GM12878 (cell line): ENCODE results near the gene DLX3. TPM values are rescaled to one million over a fixed set of nuclear protein-coding genes. Genes with fewer than 3 reads are reported as not detected.

Experiments
- CHD1 ChIP-seq: IDR thresholded peaks from 2 replicates; pipeline ENCODE4 v1.6.1; 2012; ENCODE audit warnings: low read depth, low read length, improper control_type of control experiment
- CUX1 ChIP-seq: IDR thresholded peaks from 2 replicates; pipeline ENCODE4 v1.6.1; 2012; ENCODE audit warnings: improper control_type of control experiment, low read depth, low read length; ENCODE audit not compliant: insufficient replicate concordance
- DPF2 ChIP-seq: fragments of 450-650 bp; IDR thresholded peaks from 2 replicates; pipeline ENCODE4 v1.6.1; 2017; ENCODE audit warnings: mild to moderate bottlenecking
- FOS ChIP-seq: IDR thresholded peaks from 3 replicates; pipeline ENCODE4 v1.6.1; 2011; ENCODE audit warnings: borderline replicate concordance; ENCODE audit not compliant: insufficient read length; ENCODE audit errors: extremely low read depth
- IKZF2 ChIP-seq, 2 experiments: fragments of 450-650 bp; IDR thresholded peaks; 2 replicates each; pipeline ENCODE4 v1.6.1; 2017; ENCODE audit warnings: mild to moderate bottlenecking in 2 of 2, moderate library complexity in 2 of 2
- NRF1 ChIP-seq: conservative IDR thresholded peaks from 2 replicates; pipeline ENCODE4 v1.6.1; 2011; ENCODE audit warnings: mild to moderate bottlenecking, low read depth, low read length, improper control_type of control experiment
- RELB ChIP-seq: fragments of 450-650 bp; IDR thresholded peaks from 2 replicates; pipeline ENCODE4 v1.6.1; 2017; ENCODE audit warnings: low read depth, mild to moderate bottlenecking, moderate library complexity
- polyA plus RNA-seq, 11 experiments: library from polyadenylated mRNA; depleted of rRNA in 4 of 11; unstranded in 6 of 11; stranded (reverse) in 5 of 11; fragments of >200 nt; fragmentation: Nextera tagmentation in 4 of 11; fragmentation: Illumina TruSeq in 1 of 11; extraction: Ambion mirVana in 4 of 11; extraction: Trizol in 1 of 11; gene quantifications; 1 replicate in 1 of 11; 2 replicates in 10 of 11; pipeline versions ENCODE4 v1.2.1 to v1.2.3, GENCODE V29; 2011 to 2016; ENCODE audit warnings: inconsistent platforms in 2 of 11, missing spikeins in 2 of 11, low read depth in 1 of 11
- total RNA-seq, 4 experiments: library from RNA; depleted of rRNA in 3 of 4; stranded (reverse); fragments of >200 nt in 3 of 4; fragmentation: Illumina TruSeq in 1 of 4; extraction: Trizol in 1 of 4; gene quantifications; 2 replicates each; pipeline versions ENCODE4 v1.2.1 to v1.2.3, GENCODE V29; 2013 to 2021
- TF ChIP-seq, protein P1 (sequence below): fragments of 450-650 bp; IDR thresholded peaks from 2 replicates; pipeline ENCODE4 v1.6.1; 2017; ENCODE audit warnings: mild to moderate bottlenecking, moderate library complexity
- TF ChIP-seq, protein P2 (sequence below), 3 experiments: IDR thresholded peaks in 2 of 3; conservative IDR thresholded peaks in 1 of 3; 2 replicates each; pipeline ENCODE4 v1.5.1; 2011; ENCODE audit warnings: low read depth in 3 of 3, low read length in 3 of 3, mild to moderate bottlenecking in 3 of 3, control low read depth in 2 of 3, moderate library complexity in 2 of 3, inconsistent platforms in 1 of 3, mixed read lengths in 1 of 3; ENCODE audit not compliant: control insufficient read depth in 2 of 3, insufficient read depth in 1 of 3; ENCODE audit errors: extremely low read depth in 1 of 3

Gene DLX3
- total and polyA plus RNA-seq, 10 of the 15 experiments (the other 5 are each of a cell fraction or from before 2014, with no cell fraction given): not detected

GRCh38 chr17:49990921-49991320 is 4.1 kb downstream of the DLX3 start (continued):
- TF ChIP-seq, protein P1, sequence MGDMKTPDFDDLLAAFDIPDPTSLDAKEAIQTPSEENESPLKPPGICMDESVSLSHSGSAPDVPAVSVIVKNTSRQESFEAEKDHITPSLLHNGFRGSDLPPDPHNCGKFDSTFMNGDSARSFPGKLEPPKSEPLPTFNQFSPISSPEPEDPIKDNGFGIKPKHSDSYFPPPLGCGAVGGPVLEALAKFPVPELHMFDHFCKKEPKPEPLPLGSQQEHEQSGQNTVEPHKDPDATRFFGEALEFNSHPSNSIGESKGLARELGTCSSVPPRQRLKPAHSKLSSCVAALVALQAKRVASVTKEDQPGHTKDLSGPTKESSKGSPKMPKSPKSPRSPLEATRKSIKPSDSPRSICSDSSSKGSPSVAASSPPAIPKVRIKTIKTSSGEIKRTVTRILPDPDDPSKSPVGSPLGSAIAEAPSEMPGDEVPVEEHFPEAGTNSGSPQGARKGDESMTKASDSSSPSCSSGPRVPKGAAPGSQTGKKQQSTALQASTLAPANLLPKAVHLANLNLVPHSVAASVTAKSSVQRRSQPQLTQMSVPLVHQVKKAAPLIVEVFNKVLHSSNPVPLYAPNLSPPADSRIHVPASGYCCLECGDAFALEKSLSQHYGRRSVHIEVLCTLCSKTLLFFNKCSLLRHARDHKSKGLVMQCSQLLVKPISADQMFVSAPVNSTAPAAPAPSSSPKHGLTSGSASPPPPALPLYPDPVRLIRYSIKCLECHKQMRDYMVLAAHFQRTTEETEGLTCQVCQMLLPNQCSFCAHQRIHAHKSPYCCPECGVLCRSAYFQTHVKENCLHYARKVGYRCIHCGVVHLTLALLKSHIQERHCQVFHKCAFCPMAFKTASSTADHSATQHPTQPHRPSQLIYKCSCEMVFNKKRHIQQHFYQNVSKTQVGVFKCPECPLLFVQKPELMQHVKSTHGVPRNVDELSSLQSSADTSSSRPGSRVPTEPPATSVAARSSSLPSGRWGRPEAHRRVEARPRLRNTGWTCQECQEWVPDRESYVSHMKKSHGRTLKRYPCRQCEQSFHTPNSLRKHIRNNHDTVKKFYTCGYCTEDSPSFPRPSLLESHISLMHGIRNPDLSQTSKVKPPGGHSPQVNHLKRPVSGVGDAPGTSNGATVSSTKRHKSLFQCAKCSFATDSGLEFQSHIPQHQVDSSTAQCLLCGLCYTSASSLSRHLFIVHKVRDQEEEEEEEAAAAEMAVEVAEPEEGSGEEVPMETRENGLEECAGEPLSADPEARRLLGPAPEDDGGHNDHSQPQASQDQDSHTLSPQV: no peak
- TF ChIP-seq DPF2 (no peak), IKZF2 (IDR thresholded peaks at IDR 0.05) (no peak), CUX1 (no peak), CHD1 (no peak), FOS (no peak), RELB (no peak), NRF1 (no peak)
- TF ChIP-seq, protein P2, sequence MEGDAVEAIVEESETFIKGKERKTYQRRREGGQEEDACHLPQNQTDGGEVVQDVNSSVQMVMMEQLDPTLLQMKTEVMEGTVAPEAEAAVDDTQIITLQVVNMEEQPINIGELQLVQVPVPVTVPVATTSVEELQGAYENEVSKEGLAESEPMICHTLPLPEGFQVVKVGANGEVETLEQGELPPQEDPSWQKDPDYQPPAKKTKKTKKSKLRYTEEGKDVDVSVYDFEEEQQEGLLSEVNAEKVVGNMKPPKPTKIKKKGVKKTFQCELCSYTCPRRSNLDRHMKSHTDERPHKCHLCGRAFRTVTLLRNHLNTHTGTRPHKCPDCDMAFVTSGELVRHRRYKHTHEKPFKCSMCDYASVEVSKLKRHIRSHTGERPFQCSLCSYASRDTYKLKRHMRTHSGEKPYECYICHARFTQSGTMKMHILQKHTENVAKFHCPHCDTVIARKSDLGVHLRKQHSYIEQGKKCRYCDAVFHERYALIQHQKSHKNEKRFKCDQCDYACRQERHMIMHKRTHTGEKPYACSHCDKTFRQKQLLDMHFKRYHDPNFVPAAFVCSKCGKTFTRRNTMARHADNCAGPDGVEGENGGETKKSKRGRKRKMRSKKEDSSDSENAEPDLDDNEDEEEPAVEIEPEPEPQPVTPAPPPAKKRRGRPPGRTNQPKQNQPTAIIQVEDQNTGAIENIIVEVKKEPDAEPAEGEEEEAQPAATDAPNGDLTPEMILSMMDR (IDR thresholded peaks at IDR 0.05 in 2 of 3, conservative IDR thresholded peaks at IDR 0.05 in 1 of 3; ENCODE audit: control insufficient read depth in 2 of 3, extremely low read depth in 1 of 3, insufficient read depth in 1 of 3, low read depth in 3 of 3, low read length in 3 of 3): no peak
